Muscle layer of duodenum (tissue), 2 donors: Measurements from ENCODE around the gene CD2AP.

Experiments
- H3K27ac ChIP-seq: one replicate; pipeline ENCODE4 v1.7.0; 2013; ENCODE audit warnings: mild to moderate bottlenecking, low read length
- H3K27me3 ChIP-seq: one replicate; pipeline ENCODE4 v1.7.0; 2013; ENCODE audit warnings: low read depth, mild to moderate bottlenecking, control low read depth, low read length
- H3K36me3 ChIP-seq, 2 donors: one replicate each; pipeline ENCODE4 v1.7.0; 2013; ENCODE audit warnings: low read length in 2 of 2, control low read depth in 1 of 2, mild to moderate bottlenecking in 1 of 2; ENCODE audit not compliant: insufficient read depth in 2 of 2, control insufficient read depth in 1 of 2
- H3K4me1 ChIP-seq, 2 donors: one replicate each; pipeline ENCODE4 v1.7.0; 2013; ENCODE audit warnings: low read length in 2 of 2, mild to moderate bottlenecking in 2 of 2, control low read depth in 1 of 2, moderate library complexity in 1 of 2; ENCODE audit not compliant: insufficient read depth in 2 of 2, control insufficient read depth in 1 of 2
- H3K4me3 ChIP-seq, 2 donors: one replicate each; pipeline ENCODE4 v1.7.0; 2013; ENCODE audit warnings: low read length in 2 of 2, low read depth in 1 of 2, mild to moderate bottlenecking in 1 of 2
- H3K9me3 ChIP-seq, 2 donors: one replicate each; pipeline ENCODE4 v1.7.0; 2013; ENCODE audit warnings: low read length in 2 of 2, control low read depth in 1 of 2, mild to moderate bottlenecking in 1 of 2; ENCODE audit not compliant: control insufficient read depth in 1 of 2
- donor health status: healthy.

CD2AP gene

GRCh38 chr6:47670851-47671250 is 193.3 kb downstream of the CD2AP start:
- Histone ChIP-seq H3K36me3 (no peaks in the 10 kb centered on the region), H3K9me3 (no peaks in the 10 kb centered on the region), H3K4me1 (no peaks in the 10 kb centered on the region), H3K27me3 (no peaks in the 10 kb centered on the region), H3K27ac (no peak overlapping the region), H3K4me3 (no peak overlapping the region)

DNA sequence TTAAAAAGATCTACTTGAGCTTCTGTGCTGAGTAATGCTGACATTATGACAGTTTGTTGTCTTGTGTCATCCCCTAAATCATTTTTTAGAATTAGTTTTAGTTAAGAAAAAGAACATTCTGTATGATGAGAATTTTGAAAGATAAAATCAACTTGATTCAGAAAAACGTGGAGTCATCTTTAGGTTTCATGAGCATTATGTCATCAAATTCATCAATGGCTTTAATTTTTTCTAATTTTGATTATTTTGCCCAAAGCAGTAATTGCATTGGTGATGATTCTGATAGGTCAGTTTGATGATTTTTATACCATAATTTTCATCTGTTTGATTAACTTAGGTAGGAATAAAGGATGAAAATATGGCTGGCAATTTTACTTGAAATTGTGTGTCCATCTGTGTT is 194.2 kb downstream of the CD2AP start:
- Histone ChIP-seq H3K27me3 (no peaks in the 10 kb centered on the region), H3K9me3 (no peaks in the 10 kb centered on the region), H3K4me3 (no peak overlapping the region), H3K36me3 (no peaks in the 10 kb centered on the region), H3K4me1 (no peaks in the 10 kb centered on the region), H3K27ac (no peak overlapping the region)

DNA sequence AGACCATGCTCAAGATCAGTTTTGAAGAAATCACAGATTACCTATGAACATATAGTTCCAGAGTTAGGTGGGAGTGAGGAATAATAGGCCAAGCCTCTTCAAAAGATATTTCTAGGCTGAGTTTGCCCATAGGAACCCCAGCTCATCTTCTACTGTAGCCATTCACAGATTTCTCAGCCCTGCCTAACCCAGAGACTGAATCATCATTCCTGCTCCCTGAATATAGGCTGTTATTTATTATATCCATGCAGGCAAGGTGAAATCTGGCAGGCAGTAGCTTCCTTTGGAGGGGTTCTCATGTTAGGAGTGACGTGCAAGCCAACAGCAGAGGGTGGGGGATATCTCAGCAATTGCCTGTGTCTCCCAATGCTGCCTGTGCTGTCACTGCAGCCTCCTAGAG is 195.2 kb downstream of the CD2AP start:
- H3K27me3 ChIP-seq, result no peaks in the 10 kb centered on the region
- no peak overlapping the region for H3K27ac ChIP-seq
- H3K36me3 ChIP-seq, result no peaks in the 10 kb centered on the region
- H3K4me3 ChIP-seq, result no peak overlapping the region
- no peaks in the 10 kb centered on the region for H3K4me1 ChIP-seq
- H3K9me3 ChIP-seq, result no peaks in the 10 kb centered on the region

- no peaks in the 10 kb centered on the region for H3K27me3 ChIP-seq
- no peaks in the 10 kb centered on the region for H3K9me3 ChIP-seq
- H3K36me3 ChIP-seq, result no peaks in the 10 kb centered on the region
- no peak overlapping the region for H3K4me3 ChIP-seq
- H3K27ac ChIP-seq, result no peak overlapping the region
- H3K4me1 ChIP-seq, result no peaks in the 10 kb centered on the region
Measured at GRCh38 chr6:47674673-47675072, 197.1 kb downstream of the CD2AP start.
